Endothelial cell of umbilical vein (primary cell): ENCODE measurements around the gene TM2D1. TPM values are rescaled to one million over a fixed set of nuclear protein-coding genes. Genes with fewer than 3 reads are reported as not detected.
A peak's percentile ranks its signal among the peaks of the same experiment; 100 is the strongest.
"Not testable (repeated sequence)": the region's sequence is repeated elsewhere in the genome, so short reads cannot be mapped to it uniquely, and the experiment has no call there.

ENCODE experiments used
- BruUV-seq: library from RNA; stranded (reverse); fragments of 400-500 nt; replicated peaks from 2 replicates; lab custom pipeline; 2021; lab: Mats Ljungman, UMichigan
- CTCF ChIA-PET: fragments of 300-600, 350-600 bp; sonication (Branson Sonifier 250); formaldehyde crosslinking; loops from one replicate; lab custom pipeline; 2021; ENCODE audit warnings: antibody characterized with exemption, inconsistent platforms; lab: Charles Lee
- POLR2A ChIA-PET: fragments of 300-600, 350-600 bp; sonication (Branson Sonifier 250); formaldehyde crosslinking; loops from one replicate; lab custom pipeline; 2021; ENCODE audit warnings: antibody characterized with exemption, inconsistent platforms; lab: Charles Lee
- DNase-seq: peaks from one replicate; pipeline ENCODE4 v3.0.0-alpha.2; 2011; ENCODE audit warnings: low read depth, low spot score
- FAIRE-seq: peaks from 2 replicates; lab custom pipeline; 2011; peaks lifted over from hg19 to GRCh38; lab: Jason Lieb, UNC
- H2AFZ ChIP-seq: 2 replicates; pipeline ENCODE4 v1.6.0; 2012; ENCODE audit warnings: low read depth, low read length, control low read depth, inconsistent platforms
- H3K27ac ChIP-seq: 2 replicates; pipeline ENCODE4 v1.5.1; 2011; ENCODE audit warnings: low read depth, mild to moderate bottlenecking, control low read depth, low read length, moderate library complexity; ENCODE audit not compliant: insufficient read depth
- H3K27me3 ChIP-seq, 2 experiments: 2 replicates each; pipeline versions ENCODE4 v1.6.0 to v1.6.1; 2011; ENCODE audit warnings: low read length in 2 of 2, mixed read lengths in 1 of 2; ENCODE audit not compliant: control insufficient read depth in 2 of 2, insufficient read depth in 2 of 2
- H3K36me3 ChIP-seq, 2 experiments: 2 replicates in 1 of 2; 3 replicates in 1 of 2; pipeline ENCODE4 v1.5.1; 2011; ENCODE audit warnings: low read length in 2 of 2, mild to moderate bottlenecking in 1 of 2, moderate library complexity in 1 of 2; ENCODE audit not compliant: control insufficient read depth in 2 of 2, insufficient read depth in 2 of 2; ENCODE audit errors: extremely low read depth in 1 of 2
- H3K4me1 ChIP-seq: 3 replicates; pipeline ENCODE4 v1.5.1; 2011; ENCODE audit warnings: mild to moderate bottlenecking, low read length; ENCODE audit not compliant: control insufficient read depth, insufficient read depth; ENCODE audit errors: extremely low read depth
- H3K4me2 ChIP-seq: 2 replicates; pipeline ENCODE4 v1.6.1; 2011; ENCODE audit warnings: low read length, control low read depth, mixed read lengths; ENCODE audit not compliant: insufficient read depth
- H3K4me3 ChIP-seq, 3 experiments: fragments of 200-600 bp in 1 of 3; sonication (generic), shearing (Covaris generic) in 1 of 3; replicated peaks in 1 of 3; 2 replicates each; pipeline ENCODE4 v1.5.1; 2011 to 2016; ENCODE audit warnings: control low read depth in 3 of 3, low read length in 3 of 3, mild to moderate bottlenecking in 2 of 3, inconsistent platforms in 1 of 3, low read depth in 1 of 3, moderate library complexity in 1 of 3; ENCODE audit not compliant: insufficient read depth in 1 of 3
- H3K79me2 ChIP-seq: 2 replicates; pipeline ENCODE4 v1.6.0; 2012; ENCODE audit warnings: low read length, inconsistent platforms; ENCODE audit not compliant: control insufficient read depth, insufficient read depth
- H3K9ac ChIP-seq: replicated peaks from 2 replicates; pipeline ENCODE3; 2011; ENCODE audit warnings: low read length, control low read depth; ENCODE audit not compliant: insufficient read depth; ENCODE audit errors: extremely low read depth
- H3K9me1 ChIP-seq: replicated peaks from 3 replicates; pipeline ENCODE4 v1.6.0; 2011; ENCODE audit warnings: mild to moderate bottlenecking, low read length; ENCODE audit not compliant: control insufficient read depth, insufficient read depth; ENCODE audit errors: extremely low read depth
- H3K9me3 ChIP-seq: replicated peaks from 2 replicates; pipeline ENCODE4 v1.5.1; 2012; ENCODE audit warnings: low read length, inconsistent platforms; ENCODE audit not compliant: control insufficient read depth, insufficient read depth
- H4K20me1 ChIP-seq: replicated peaks from 2 replicates; pipeline ENCODE3; 2011; ENCODE audit warnings: mild to moderate bottlenecking, low read length; ENCODE audit not compliant: control insufficient read depth, insufficient read depth; ENCODE audit errors: extremely low read depth
- JUN ChIP-seq: IDR thresholded peaks from 2 replicates; pipeline ENCODE4 v1.6.1; 2011; ENCODE audit warnings: borderline replicate concordance, low read depth; ENCODE audit not compliant: insufficient read length, insufficient read depth
- MYC ChIP-seq: IDR thresholded peaks from one replicate; pipeline ENCODE4 v1.6.1; 2011; ENCODE audit warnings: mild to moderate bottlenecking, low read depth, low read length
- POLR2AphosphoS5 ChIP-seq: IDR thresholded peaks from 2 replicates; pipeline ENCODE4 v1.6.1; 2012; ENCODE audit warnings: low read depth, mild to moderate bottlenecking, control low read depth, low read length, moderate library complexity; ENCODE audit not compliant: insufficient read depth
- dilution Hi-C: fragments of 300-500 bp; cut with MboI; formaldehyde crosslinking; loops from one replicate; pipeline ENCODE4 v1.15.0; 2019; ENCODE audit warnings: low sequenced_read_pairs; ENCODE audit not compliant: extremely low pct_ligation_motif_present
- intact Hi-C: fragments of 100-400 bp; cut with micrococcal nuclease; formaldehyde crosslinking; loops from one replicate; pipeline ENCODE4 v1.10.0; 2022
- polyA plus RNA-seq, 4 experiments: library from polyadenylated mRNA; depleted of rRNA in 3 of 4; stranded (reverse) in 3 of 4; unstranded in 1 of 4; fragments of >200 nt; gene quantifications; 2 replicates each; pipeline versions ENCODE4 v1.2.1 to v1.2.3, GENCODE V29; 2011 to 2012; ENCODE audit warnings: missing spikeins in 1 of 4
- total RNA-seq: library from RNA; stranded (reverse); gene quantifications from 2 replicates; pipeline ENCODE4 v1.2.3, GENCODE V29; 2021

TM2D1 gene
- total and polyA plus RNA-seq, 2 donors (not counting 3 experiments of a cell fraction or from before 2014, with no cell fraction given), result 37.5 to 50.0 TPM

GRCh38 chr1:61711257-61711656, 13.7 kb downstream of the TM2D1 start:
- H3K9me3 ChIP-seq, POLR2A ChIA-PET, dilution Hi-C loops, CTCF ChIA-PET, H3K4me1 ChIP-seq, DNase-seq, intact Hi-C loops, H3K36me3 ChIP-seq, H3K4me3 ChIP-seq, H3K27me3 ChIP-seq, H3K4me2 ChIP-seq, H3K9me1 ChIP-seq, H4K20me1 ChIP-seq, H3K9ac ChIP-seq, BruUV-seq, H2AFZ ChIP-seq, H3K27ac ChIP-seq: not testable (repeated sequence)
- peak; percentile 15 for FAIRE-seq
- peaks cover 40% of the 10 kb centered on the region for H3K79me2 ChIP-seq

- FAIRE-seq (no peak), DNase-seq (no peak)
- no peaks in the 10 kb centered on the region for H4K20me1 ChIP-seq
- H3K9me3 ChIP-seq, result no peaks in the 10 kb centered on the region
- H3K36me3 ChIP-seq, result peaks cover 4 to 7% of the 10 kb centered on the region in 2 experiments
- ChIA-PET CTCF (no interaction called here), POLR2A (no interaction called here)
- no peaks in the 10 kb centered on the region for H3K9me1 ChIP-seq
- H3K4me3 ChIP-seq, result no peak overlapping the region
- H3K9ac ChIP-seq, result no peak overlapping the region
- no peak overlapping the region for H3K4me2 ChIP-seq
- H3K27me3 ChIP-seq, result no peaks in the 10 kb centered on the region
- BruUV-seq, result no TSS peak
- peaks cover 31% of the 10 kb centered on the region for H3K79me2 ChIP-seq
- intact Hi-C loops (no loop called here), dilution Hi-C loops (no loop called here)
- no peaks in the 10 kb centered on the region for H3K4me1 ChIP-seq
- H2AFZ ChIP-seq, result no peak overlapping the region
- no peak for TF ChIP-seq MYC
- TF ChIP-seq POLR2AphosphoS5, result no peak
- TF ChIP-seq JUN, result no peak
- no peak overlapping the region for H3K27ac ChIP-seq
Measured at GRCh38 chr1:61709908-61710289, 15.0 kb downstream of the TM2D1 start.
